Heart left ventricle (tissue), 13 donors: ENCODE results near the gene NUDC.

Experiments
- POLR2A ChIP-seq, 2 donors: fragments of 450-650 bp; IDR thresholded peaks; one replicate each; pipeline ENCODE4 v1.6.1; 2017; ENCODE audit warnings: antibody characterized with exemption in 2 of 2, mild to moderate bottlenecking in 2 of 2, moderate library complexity in 2 of 2
- TF ChIP-seq, protein P1 (sequence below), 12 donors: fragments of 200-600 bp; sonication (generic) in 4 of 12; IDR thresholded peaks; one replicate each; pipeline versions ENCODE4 v1.5.0 to v1.8.0; 2018 to 2022; ENCODE audit warnings: antibody characterized with exemption in 12 of 12, mild to moderate bottlenecking in 5 of 12
- donor health status: ischemic (EF 13 %, LVEDD 7.1; RV severe dilation, severe dysfunction).
- donor health status: DM: no; HTN: yes; CAD: no.
- donor health status: DM: no; HTN: no; CAD: no.
- donor health status: ischemic (EF 25% LVEDD 6.9; RV normal size, moderate dysfunction).
- donor health status: ischemic (EF 25% LVEDD 5.7; RV mildly dilated, moderate dysfunction).
- donor health status: ischemic (EF 35%, LVEDD 5.7; RV mildly dilated, moderate dysfunction).
- donor health status: nonischemic (EF 11% LVEDD 7.7; RV severe dilation, severe dysfunction).
- donor health status: DM: yes; HTN: yes; CAD: no.
- donor health status: PGD.
- donor health status: ischemic (EF 29% LVEDD 5.4; RV normal size, mild dysfunction).
- donor health status: nonischemic (EF 23%, LVEDD 6.1; RV moderate dilation, normal function).

DNA sequence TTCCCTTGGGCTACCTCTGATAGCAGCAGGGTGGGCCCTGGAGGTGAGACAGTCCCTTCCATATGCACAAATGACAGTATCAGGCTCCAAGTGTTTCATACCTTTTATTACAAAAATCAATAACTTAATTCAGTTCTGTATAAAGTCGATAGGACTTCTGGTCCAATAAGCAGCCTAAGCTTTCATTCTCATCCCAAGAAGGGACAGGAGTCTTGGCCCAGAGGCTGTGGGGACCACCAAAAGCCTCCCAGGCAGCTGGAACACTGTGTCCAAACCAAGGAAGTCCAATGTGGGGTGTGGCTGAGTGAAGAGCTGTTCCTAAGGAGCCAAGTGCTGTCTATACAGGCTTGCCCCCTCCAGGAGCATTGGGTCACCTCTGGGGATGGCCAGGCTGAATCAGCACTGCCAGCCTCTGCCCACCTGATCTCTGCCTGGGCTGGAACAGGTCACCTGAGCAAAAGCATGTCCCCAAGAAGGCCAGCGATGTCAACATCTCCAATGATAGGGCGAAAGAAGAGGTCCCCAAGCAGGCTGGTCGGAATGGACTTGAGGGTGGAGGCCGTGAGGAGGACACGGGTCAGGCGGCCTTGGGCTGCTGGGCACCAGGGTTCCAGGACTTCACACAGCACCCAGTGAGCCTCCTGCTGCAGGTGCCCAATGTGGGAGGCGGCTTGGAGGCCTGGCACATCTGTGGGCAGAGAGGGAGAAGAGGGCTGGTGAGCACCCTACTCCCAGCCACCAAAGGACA lies 10.0 kb upstream of the NUDC start:
- TF ChIP-seq, protein P1, sequence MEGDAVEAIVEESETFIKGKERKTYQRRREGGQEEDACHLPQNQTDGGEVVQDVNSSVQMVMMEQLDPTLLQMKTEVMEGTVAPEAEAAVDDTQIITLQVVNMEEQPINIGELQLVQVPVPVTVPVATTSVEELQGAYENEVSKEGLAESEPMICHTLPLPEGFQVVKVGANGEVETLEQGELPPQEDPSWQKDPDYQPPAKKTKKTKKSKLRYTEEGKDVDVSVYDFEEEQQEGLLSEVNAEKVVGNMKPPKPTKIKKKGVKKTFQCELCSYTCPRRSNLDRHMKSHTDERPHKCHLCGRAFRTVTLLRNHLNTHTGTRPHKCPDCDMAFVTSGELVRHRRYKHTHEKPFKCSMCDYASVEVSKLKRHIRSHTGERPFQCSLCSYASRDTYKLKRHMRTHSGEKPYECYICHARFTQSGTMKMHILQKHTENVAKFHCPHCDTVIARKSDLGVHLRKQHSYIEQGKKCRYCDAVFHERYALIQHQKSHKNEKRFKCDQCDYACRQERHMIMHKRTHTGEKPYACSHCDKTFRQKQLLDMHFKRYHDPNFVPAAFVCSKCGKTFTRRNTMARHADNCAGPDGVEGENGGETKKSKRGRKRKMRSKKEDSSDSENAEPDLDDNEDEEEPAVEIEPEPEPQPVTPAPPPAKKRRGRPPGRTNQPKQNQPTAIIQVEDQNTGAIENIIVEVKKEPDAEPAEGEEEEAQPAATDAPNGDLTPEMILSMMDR (IDR thresholded peaks at IDR 0.05) = no peak
- TF ChIP-seq POLR2A (IDR thresholded peaks at IDR 0.05) = no peak
